Measurements from ENCODE around the gene NAA35.

GRCh38 chr9:86054695-86055094, 113.7 kb downstream of the NAA35 start:
- TF ChIP-seq CTCF (IDR thresholded peaks at IDR 0.05) (no peak), POLR2A (IDR thresholded peaks at IDR 0.05) (no peak)

All from testis (tissue), 2 donors.